Measurements from ENCODE around the gene CORO1C. TPM values are rescaled to one million over a fixed set of nuclear protein-coding genes. Genes with fewer than 3 reads are reported as not detected.
A peak's percentile ranks its signal among the peaks of the same experiment; 100 is the strongest.

The CORO1C gene
- total and polyA plus RNA-seq, 9 of the 15 experiments (the other 6 are each of a cell fraction or from before 2014, with no cell fraction given) = 55.2 to 280 (median 150) TPM

- TF ChIP-seq PKNOX1 (IDR thresholded peaks at IDR 0.05) (peak; percentile 77), RCOR1 (IDR thresholded peaks at IDR 0.05; ENCODE audit: borderline replicate concordance in 1 of 2, low read depth in 2 of 2, low read length in 2 of 2) (0 out of 4 replicates have a peak, but pooled peaks of 1 of the 2 experiments have one; percentile 14), EP400 (IDR thresholded peaks at IDR 0.05) (peak; percentile 29; the same call in 1 of the 2 replicates), POLR2B (IDR thresholded peaks at IDR 0.05; ENCODE audit: low read depth, partially characterized antibody) (no peak), ZNF75A (CRISPR knock-in tag; IDR thresholded peaks at IDR 0.05) (no peak), CCNT2 (IDR thresholded peaks at IDR 0.05; ENCODE audit: borderline replicate concordance, extremely low read depth, insufficient read length, low read depth, low read length) (no peak), SMARCE1 (IDR thresholded peaks at IDR 0.05) (peak; percentile 57; the same call in 1 of the 2 replicates), GMEB1 (CRISPR knock-in tag; IDR thresholded peaks at IDR 0.05) (no peak), SUPT5H (IDR thresholded peaks at IDR 0.05) (no peak), ZBTB2 (IDR thresholded peaks at IDR 0.05) (no peak), ELK3 (CRISPR knock-in tag; IDR thresholded peaks at IDR 0.05) (no peak), KDM1A (IDR thresholded peaks at IDR 0.05) (peak; percentile 68 to 75), MAFF (IDR thresholded peaks at IDR 0.05; ENCODE audit: low read length) (peak; percentile 15; the same call in 1 of the 2 replicates), ZNF764 (CRISPR knock-in tag; IDR thresholded peaks at IDR 0.05; ENCODE audit: low read depth) (no peak), STAT5A (IDR thresholded peaks at IDR 0.05; ENCODE audit: borderline replicate concordance, low read length) (no peak), CHD2 (IDR thresholded peaks at IDR 0.05; ENCODE audit: low read depth, low read length) (no peak), FOSL1 (tag; conservative IDR thresholded peaks at IDR 0.05) (peak; percentile 19; the same call in 1 of the 2 replicates), SMARCA5 (IDR thresholded peaks at IDR 0.05) (peak; percentile 78; the same call in 1 of the 2 replicates), ILF3 (IDR thresholded peaks at IDR 0.05; ENCODE audit: borderline replicate concordance) (no peak)
Observed at GRCh38 chr12:108744021-108744897, 12.9 kb upstream of the CORO1C start (continued).
